HS-27A (cell line): ENCODE measurements around the gene MRPL47.
"Not testable (repeated sequence)": the region's sequence is repeated elsewhere in the genome, so short reads cannot be mapped to it uniquely, and the experiment has no call there.

Source experiments
- DNase-seq: peaks from one replicate; pipeline ENCODE4 v3.0.0-alpha.2; 2012; ENCODE audit warnings: low read depth, missing footprints

The MRPL47 gene

DNA sequence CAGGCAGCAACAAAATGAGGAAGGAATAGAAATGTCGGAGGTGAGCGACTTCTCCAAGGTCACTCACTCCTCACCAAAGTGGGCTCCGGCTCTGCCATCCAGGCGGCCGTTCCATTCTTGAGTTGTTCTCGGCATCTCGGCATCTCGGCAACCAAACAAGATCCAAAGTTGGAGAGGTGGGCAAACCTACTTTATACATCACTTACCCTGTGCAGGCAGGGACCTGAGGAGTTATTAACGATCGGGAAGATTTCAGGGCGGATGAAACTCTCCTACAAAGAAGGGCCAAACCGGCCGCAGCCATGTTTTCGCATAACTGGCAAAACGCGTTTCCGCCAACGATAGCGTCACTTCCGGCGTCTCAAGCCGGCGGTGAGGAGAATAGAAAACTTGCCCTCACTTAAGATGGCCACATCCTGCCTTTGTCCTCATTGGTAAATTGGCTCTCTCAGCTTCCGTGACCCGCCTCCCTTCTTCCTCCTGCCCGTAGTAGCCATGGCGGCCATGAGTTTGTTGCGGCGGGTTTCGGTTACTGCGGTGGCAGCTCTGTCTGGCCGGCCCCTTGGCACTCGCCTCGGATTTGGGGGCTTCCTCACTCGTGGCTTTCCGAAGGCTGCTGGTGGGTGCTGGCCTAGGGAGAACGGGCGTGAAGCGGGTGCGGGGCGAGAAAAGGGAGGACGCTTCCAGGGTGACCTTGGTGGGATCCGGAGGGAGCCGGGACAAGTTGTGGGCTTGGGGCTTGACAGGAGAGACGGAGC, at the start of gene MRPL47, which contains the start of gene NDUFB5:
Gene MRPL47, minus strand, starts transcription at position 318 of the 758 bp plus-strand sequence. Its CDS starts 14 bp downstream, at position 304.
Gene NDUFB5, plus strand, starts transcription at position 474 of the 758 bp plus-strand sequence. Its CDS starts 22 bp downstream, at position 496.
- peak; percentile 86 for DNase-seq

- peak; percentile 24 for DNase-seq
These were observed 48.8 kb upstream of the MRPL47 start for GRCh38 chr3:179653096-179653797.

- DNase-seq, result peak; percentile 55
These were observed 48.1 kb upstream of the MRPL47 start, which contains the start of gene USP13 for GRCh38 chr3:179652447-179653095. Gene USP13, plus strand, starts transcription at chr3:179653040. Its CDS starts 186 bp downstream, at chr3:179653226.

DNA sequence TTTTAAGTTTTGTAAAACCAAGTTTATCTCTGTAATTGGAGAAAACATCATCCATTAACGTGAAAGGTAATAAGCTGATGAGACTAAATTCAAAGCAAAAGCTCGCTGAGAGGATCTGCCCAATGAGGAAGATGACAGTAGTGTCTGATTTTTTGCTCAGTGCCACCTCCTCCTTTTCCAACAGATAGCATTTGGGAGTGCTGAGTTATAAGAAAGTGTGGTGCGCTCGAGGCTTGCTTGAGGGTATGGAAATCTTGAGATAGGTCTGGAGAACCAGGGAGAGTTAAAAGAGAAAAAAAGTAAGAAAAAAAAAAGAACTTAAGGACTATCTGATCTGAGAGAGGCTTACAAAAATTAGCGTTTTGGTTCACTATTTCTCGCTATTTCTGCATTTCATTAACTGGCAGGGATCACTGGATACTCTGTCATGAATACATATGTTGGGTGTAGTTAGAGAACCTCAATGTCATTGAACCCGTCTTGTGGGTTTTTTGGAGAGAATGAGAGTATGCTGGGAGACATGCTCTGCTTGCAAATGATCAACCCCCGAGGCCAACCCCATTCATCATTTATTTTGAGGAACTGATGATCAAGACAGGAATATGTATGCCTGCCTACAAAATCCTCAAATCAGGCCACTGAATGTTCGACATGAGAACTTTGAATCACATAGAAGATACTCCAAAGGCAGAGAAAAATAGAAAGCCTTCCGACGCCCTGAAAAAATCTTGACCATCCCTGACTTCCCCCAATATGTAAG, 47.4 kb upstream of the MRPL47 start:
- DNase-seq, result no peak

- DNase-seq, result no peak
These were observed 41.7 kb upstream of the MRPL47 start for GRCh38 chr3:179646177-179646576.

DNA sequence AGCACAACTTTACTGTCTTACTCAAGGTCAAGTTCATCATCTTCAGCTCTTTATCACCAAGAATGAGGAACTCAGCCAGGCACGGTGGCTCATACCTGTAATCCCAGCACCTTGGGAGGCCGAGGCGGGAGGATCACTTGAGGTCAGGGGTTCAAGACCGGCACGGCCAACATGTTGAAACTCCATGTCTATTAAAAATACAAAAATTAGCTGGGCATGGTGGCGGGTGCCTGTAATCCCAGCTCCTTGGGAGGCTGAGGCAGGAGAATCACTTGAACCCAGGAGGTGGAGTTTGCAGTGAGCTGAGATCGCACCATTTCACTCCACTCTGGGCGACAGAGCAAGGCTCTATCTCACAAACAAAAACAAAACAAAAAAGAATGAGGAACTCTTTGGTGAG, 39.4 kb upstream of the MRPL47 start:
- not testable (repeated sequence) for DNase-seq

- DNase-seq, result no peak
These were observed 38.4 kb upstream of the MRPL47 start for GRCh38 chr3:179642871-179643270.

DNA sequence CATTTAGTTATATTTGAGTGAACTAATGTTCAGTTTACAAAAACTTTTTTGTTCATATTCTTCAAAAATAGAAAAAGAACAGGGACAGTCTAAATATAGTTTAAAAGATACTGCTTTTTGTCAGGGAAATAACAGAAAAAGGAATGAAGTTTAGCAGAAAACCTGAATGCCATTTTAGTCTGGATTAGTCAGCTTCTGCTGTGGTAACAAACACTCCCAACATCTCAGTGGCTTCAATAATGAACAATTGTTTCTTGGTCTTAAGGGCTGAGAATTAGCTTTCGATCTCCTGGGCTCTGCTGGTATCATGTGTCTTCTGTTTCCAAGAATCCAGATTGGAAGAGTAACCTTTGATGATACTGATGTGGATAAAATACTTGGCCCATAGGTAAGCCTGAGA, 36.0 kb upstream of the MRPL47 start:
- no peak for DNase-seq

DNA sequence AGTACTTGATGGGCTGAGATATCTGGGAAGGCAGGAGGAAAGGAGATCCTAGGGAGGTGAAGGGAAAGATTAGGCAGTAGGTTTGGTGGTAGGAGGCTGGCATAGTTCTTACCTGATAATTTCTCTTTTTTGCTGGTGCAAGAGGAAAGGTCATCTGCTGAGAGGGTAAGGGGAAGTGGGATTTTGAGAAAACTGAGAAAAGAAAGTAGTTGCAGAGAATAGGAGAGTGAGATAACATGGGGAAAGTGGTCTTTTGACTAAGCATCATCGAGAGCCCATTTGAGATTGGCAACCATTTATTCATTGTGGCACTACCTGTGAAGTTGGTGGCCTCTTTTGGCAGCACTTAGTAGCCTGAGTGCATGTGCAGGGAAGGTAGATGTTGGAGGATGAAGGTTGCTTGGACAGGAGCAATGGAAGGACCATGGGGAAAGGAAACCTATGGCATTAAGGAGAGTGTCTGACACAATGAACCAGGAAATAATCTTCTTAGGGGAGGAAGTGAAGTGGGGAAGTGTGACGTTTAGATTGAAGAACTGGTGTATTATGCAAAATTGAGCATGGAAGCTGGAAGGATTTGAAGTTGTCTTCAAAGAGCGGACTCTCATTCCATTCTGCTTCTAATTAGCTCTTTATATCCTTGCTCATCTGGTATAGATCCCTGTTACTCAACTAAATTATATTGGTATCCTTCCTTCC, 26.5 kb upstream of the MRPL47 start:
- no peak for DNase-seq

- no peak for DNase-seq
These were observed 20.0 kb upstream of the MRPL47 start for GRCh38 chr3:179624451-179624850.

DNA sequence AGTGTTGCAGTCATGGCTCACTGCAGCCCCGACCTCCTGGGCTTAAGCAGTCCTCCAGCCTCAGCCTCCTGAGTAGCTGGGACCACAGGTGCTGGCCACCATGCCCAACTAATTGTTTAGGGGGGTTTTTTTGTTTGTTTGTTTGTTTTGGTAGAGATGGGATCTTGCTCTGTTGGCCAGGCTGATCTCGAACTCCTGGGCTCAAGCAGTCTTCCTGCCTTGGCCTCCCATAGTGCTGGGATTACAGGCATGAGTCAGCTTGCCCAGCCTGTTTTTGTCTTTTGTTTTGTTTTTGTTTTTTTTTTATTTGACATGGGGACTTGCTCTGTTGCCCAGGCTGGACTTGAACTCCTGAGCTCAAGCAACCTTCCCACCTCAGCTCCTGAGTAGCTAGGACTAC, 17.6 kb upstream of the MRPL47 start:
- no peak for DNase-seq

DNA sequence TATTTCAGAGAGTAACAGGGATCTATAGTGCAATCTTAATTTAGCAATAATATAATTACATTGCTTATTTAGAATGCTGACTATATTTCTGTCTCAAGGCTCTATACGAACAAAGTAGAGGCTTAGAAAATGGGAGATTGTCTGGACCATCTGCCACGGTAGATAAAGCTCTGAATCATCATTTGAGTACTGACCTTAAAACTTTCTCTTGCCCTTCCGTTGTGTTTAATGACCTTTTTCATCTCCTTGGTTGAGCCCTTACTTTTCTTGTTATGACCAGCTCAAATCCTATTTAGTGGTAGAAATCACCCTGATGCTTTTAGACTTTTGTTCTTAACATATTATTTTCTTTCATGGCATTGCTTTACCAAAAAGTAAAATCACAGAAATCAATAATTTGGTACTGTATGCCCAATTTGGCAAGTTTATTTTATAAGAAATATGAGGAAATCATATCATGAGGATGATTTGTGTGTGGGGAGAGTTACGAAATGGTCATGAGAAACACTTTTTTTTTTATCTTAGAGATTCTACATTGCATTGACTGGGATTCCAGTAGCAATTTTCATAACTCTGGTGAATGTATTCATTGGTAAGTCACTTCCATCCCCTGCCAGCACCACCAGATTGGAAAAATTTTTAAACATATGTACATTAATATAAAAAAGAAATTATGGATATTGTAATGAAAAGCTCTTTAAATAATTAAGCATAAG, 11.2 kb upstream of the MRPL47 start:
- no peak for DNase-seq

- DNase-seq, result peak; percentile 45
These were observed 9.4 kb upstream of the MRPL47 start for GRCh38 chr3:179613807-179614206.

DNA sequence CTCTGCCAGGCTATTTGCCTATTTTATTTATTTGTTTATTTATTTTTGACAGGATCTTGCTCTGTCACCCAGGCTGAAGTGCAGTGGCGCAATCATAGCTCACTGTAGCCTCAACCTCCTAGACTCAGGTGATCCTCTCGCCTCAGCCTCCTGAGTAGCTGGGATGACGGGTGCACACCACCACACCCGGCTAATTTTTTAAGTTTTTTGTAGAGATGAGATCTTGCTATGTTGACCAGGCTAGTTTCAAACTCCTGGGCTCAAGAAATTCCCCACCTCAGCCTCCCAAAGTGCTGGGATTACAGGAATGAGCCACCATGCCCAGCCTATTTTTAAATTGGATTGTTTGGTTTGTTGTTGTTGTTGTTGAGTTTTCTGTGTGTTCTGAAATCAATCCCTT, 5.6 kb upstream of the MRPL47 start:
- no peak for DNase-seq

- no peak for DNase-seq
These were observed 4.7 kb upstream of the MRPL47 start for GRCh38 chr3:179608931-179609720.

- no peak for DNase-seq
These were observed 2.2 kb upstream of the MRPL47 start for GRCh38 chr3:179606534-179607085.

GRCh38 chr3:179603831-179604230, 607 bp downstream of the MRPL47 start:
- DNase-seq, result no peak

GRCh38 chr3:179603321-179603720, 1.1 kb downstream of the MRPL47 start:
- DNase-seq, result no peak

- no peak for DNase-seq
These were observed 4.9 kb downstream of the MRPL47 start for GRCh38 chr3:179599531-179599930.

- DNase-seq, result no peak
These were observed 13.1 kb downstream of the MRPL47 start for GRCh38 chr3:179591313-179591712.
